Limb (tissue), 2 donors: ENCODE data around the gene GCNT2.
"Not testable (repeated sequence)": the region's sequence is repeated elsewhere in the genome, so short reads cannot be mapped to it uniquely, and the experiment has no call there.

ENCODE experiments used
- DNase-seq, 2 donors: peaks; one replicate each; pipeline ENCODE4 v3.0.0-alpha.2; 2016; ENCODE audit errors: extremely low spot score in 2 of 2

The GCNT2 gene

DNA sequence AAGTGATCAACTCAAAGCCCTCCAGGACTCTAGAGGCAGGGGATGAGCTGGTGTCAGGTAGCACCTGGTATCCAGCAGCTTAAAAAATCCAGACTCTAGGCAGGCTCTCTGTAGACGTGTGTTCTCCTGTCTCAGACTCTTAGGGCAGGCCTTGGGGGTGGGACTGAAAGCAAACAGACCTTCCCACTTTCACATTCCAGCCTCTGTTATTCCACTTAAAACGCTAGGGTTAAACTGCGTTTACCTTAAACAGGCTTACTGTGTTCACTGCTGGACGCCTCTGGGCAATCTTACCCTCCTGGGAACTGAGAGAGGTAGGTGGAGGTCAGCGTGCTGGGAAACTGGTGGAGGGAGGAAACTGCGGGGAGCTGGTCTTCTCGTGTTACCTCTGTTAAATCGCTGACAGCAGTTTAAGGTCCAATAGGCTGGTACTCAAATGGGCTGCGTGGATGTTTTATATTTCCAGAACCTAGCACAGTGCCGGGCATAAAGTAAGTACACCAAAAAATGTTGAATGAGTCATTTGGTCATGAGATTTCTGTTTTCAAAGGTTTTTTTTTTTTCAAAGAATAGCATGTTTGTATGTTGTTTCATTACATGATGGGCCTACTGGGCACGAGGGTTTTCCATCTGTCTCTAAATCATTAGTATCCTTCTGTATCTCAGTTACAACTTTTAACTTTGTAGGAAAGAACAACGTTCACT, at the start of gene GCNT2:
Gene GCNT2, plus strand, starts transcription at position 248 of the 705 bp plus-strand sequence. CDS start 7,561 bp downstream, outside the sequence.
- no peak for DNase-seq

DNA sequence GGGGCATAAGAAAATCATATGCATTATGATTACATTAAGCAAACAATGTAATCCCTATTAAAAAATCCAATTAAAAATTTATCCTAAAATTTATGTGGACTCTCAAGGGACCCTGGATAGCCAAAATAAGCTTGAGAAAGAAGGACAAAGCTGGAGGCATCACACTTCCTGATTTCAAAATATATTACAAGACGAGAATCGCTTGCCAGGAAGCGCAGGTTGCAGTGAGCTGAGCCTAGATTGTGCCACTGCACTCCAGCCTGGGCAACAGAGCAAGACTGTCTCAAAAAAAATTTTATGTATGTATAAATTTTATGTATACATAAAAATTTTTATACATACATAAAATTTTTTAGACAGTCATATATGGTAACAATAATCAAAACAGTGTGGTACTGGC, 48.5 kb upstream of the GCNT2 start:
- DNase-seq: no peak

DNA sequence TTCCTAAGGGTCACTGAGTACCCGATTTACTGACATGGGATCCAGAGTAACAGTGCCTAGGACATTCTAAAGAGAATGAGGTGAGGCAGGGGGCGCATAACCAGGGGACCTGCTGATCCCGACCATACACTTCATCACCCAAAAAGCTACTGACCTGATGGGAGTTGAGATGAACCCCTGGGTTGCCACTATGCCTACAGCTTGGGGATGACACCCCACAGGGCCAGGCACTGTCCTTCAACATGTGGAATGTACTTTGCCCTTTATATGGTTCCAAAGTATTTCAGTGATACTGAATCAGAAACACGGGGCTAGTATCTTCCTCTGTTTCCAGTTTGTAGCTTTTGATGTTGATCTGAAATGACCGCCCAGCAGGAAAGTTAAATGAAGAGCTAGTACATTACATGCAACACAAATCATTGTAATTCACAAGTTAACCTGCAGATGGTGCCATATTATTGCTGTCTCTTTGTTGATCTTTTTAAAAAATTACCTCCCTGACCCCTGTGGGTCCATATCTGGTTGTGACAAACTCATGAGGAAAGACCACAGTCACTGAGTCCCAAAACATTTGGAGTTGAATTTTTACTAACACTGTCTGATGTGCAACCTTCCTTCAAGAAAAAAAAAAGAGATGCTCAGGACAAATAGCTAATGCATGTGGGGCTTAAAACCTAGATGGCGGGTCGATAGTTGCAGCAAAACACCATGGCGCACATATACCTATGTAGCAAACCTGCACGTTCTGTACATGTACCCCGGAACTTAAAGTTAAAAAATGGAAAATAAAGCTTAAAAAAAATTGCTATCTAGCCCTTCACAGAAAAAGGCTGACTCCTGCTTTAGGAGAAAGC, 42.7 kb upstream of the GCNT2 start:
- DNase-seq: peak in 1 of 2 donors; percentile 4

DNA sequence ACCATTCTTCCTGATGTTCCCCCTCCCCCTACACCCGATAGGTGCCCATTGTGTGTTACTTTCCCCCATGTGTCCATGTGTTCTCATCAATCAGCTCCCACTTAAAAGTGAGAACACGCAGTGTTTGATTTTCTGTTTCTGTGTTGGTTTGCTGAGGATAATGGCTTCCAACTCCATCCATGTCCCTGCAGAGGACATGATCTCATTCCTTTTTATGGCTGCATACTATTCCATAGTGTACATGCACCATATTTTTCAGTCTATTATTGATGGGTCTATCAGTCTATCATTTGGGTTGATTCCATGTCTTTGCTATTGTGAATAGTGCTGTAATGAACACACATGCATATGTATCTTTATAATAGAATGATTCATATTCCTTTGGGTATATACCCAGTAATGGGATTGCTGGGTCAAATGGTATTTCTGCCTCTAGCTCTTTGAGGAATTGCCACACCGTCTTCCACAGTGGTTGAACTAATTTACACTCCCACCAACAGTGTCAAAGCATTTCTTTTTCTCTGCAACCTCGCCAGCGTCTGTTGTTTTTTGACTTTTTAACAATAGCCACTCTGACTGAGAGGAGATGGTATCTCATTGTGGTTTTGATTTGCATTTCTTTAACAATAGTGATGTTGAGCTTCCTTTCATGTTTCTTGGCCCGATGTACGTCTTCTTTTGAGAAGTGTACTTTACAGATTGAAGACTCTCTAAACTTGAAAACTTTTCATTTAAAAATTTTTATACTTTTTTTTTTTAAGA, 41.0 kb upstream of the GCNT2 start:
- no peak for DNase-seq

DNA sequence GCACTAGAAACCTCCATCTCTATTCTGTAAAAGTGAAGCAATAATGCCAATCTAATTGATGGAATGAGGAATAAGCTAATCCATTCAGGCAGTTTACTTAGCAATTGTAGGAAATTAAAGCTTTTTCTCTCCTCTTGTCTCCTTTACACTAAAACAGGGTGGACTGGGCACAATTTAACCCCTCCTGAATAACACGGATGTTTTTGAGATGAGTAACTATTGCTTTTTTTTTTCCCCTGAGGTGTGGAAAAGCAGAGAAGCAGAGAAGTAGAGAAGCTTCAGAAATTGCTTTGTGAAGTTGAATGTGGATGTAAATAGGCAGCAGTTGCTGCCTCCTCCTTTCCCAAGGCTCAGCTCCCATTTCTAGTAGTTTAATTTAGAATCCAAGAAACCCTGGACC, 40.0 kb upstream of the GCNT2 start:
- DNase-seq: no peak

DNA sequence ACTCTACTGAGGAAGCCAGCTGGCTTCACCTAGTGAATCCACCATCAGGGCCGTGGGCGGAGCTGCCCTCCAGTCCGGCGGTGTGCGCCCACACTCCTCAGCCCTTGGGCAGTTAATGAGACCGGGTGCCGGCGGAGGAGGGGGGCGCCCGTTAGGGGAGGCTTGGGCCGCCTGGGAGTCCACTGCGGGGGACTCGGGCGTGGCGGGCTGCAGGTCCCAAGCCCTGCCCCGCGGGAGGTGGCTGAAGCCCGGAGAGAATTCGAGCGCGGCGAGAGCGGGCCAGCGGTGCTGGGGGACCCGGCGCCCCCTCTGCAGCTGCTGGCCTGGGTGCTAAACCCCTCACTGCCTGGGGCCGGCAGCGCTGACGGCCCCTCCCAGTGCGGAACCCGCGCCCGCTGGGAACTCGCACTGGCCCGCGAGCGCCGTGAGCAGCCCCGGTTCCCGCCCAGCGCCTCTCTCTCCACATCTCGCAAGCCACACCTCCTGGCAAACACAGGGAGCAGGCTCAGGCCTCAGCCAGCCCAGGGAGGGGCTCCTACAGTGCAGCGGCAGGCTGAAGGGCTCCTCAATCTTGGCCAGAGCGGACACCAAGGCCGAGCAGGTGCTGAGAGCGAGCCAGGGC, 38.4 kb upstream of the GCNT2 start:
- no peak for DNase-seq

DNA sequence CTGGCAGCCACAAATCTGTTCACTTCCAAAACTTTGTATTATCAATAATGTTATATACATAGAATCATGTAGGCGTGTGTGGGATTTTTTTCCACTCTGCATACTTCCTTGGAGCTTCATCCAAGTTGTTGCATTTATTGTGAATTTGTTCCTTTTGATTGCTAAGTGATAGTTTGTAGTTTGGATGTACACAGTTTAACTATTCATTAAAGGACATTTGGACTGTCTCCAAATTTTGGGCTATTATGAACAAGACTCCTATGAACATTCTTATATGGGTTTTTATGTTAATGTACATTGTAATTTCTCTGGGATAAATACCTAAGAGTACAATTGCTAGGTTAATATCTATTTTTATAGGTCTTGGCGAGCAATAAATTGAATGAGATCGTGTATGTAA, 36.2 kb upstream of the GCNT2 start:
- no peak for DNase-seq

DNA sequence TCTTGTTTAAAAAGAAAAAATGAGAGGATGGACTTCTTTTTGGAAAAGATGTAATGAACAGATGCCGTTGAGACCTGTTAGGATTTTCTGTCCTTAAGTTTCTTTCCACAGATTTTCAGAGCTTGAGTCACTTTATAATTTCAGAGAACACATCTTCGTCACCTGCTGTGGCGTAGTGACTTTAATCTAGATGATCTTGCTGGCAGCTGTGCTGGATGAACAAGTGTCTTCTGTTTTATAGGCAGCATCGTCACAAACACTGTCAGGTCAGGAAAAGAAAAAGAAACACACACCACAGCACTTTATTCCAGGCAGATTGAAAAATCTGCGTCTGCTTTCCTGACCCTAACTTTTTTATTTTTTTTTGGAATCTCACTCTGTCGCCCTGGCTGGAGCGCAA, 35.7 kb upstream of the GCNT2 start:
- DNase-seq: no peak

DNA sequence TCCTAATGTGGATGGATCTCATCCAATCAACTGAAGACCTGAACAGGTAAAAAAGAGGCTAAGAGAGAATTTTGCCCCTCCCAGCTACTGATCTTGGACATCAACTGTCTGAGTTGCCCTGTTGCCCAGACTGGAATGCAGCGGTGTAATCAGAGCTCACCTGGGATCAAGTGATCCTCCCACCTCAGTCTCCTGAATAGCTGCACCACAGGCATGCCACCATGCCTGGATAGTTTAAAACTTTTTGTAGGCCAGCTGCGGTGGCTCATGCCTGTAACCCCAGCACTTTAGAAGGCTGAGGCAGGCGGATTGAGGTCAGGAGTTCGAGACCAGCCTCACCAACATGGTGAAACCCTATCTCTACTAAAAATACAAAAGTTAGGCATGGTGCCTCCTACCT, 34.9 kb upstream of the GCNT2 start:
- no peak for DNase-seq

DNA sequence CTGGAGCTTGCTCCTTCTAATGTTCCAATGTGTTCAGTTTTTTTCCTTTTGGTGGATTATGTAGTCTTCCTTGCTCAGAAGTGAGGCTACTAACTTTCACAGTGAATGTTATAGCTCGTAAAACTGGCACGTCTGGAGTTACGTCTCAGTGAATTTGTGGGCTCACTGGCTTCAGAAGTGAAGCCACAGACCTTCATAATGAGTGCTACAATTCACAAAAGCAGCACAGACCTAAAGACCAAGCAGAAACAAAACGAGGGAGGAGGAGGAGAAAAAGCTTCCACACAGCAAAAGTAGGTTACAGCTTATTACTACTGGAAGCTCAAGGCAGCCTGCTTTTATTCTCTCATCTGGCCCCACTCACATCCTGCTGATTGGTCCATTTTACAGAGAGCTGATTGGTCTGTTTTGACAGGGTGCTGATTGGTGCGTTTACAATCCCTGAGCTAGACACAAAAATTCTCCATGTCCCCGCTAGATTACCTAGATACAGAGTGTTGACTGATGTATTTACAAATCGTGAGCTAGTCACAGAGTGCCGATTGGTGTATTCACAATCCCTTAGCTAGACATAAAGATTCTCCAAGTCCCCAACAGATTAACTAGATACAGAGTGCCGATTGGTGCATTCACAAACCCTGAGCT, 34.1 kb upstream of the GCNT2 start:
- not testable (repeated sequence) for DNase-seq

DNA sequence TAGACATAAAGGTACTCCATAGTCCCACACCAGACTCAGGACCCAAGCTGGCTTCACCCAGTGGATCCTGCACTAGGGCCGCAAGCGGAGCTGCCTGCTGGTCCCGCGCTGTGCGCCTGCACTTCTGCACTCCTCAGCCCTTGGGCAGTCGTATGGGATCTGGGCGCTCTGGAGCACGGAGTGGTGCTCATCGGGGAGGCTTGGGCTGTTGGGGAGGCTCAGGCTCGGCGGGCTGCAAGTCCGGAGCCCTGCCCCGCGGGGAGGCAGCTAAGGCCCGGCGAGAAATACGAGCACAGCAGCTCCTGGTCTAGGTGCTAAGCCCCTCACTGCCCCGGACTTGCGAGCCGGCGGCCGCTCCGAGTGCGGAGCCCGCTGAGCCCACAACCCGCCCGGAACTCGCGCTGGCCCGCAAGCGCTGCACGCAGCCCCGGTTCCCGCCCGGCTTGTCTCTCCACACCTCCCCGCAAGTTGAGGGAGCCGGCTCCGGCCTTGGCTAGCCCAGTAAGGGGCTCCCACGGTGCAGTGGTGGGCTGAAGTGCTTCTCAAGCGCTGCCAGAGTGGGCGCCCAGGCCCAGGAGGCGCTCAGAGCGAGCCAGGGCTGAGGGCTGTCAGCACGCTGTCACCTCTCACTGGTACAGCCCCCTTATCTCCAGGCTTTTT, 33.4 kb upstream of the GCNT2 start:
- DNase-seq: no peak

DNA sequence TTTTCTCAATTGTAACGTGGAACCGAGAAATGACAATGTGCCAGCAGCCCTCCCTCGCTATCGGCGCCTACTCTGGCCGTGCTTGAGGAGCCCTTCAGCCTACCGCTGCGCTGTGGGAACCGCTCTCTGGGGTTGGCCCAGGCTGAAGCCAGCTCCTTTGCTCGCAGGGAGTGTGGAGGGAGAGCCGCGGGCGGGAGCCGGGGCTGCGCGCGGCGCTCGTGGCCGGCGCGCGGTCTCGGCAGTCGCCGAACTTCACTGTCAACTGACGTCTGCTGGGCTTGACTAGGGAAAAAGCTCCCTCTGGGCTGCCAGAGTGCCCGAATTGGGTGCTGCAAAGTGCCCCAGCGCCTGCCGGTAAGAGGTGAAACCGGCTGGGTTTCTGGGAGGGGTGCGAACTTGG, 29.7 kb upstream of the GCNT2 start:
- DNase-seq: no peak

DNA sequence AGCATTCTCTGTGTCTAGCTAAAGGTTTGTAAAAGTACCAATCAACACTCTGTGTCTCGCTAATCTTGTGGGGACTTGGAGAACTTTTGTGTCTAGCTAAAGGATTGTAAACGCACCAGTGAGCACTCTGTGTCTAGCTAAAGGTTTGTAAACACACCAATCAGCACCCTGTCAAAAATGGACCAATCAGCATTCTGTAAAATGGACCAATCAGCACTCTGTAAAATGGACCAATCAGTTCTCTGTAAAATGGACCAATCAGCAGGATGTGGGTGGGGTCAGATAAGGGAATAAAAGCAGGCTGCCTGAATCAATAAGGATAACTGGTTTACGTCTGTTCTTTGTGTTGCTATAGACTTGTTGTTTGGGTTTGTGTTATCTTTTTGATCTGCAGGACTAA, 29.2 kb upstream of the GCNT2 start:
- not testable (repeated sequence) for DNase-seq

DNA sequence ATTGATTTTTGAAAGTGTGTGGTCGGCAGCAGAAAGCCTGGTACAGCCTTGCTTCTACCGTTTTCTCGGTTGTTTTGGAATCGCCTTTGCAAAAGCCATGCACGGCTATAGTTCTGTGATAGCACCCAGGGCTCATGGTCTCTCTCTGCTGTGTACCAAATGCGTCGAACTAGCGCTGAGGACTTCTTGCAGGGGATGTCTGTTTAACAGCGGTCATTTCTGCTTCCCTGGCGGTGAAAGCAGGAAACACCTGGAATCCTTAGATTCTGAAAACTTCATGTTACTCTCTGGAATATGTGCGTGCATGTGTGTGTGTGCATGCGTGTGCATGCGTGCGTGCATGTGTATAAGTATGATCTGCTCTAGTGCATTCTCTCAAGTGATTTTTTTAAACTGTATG, 26.1 kb upstream of the GCNT2 start:
- DNase-seq: no peak

DNA sequence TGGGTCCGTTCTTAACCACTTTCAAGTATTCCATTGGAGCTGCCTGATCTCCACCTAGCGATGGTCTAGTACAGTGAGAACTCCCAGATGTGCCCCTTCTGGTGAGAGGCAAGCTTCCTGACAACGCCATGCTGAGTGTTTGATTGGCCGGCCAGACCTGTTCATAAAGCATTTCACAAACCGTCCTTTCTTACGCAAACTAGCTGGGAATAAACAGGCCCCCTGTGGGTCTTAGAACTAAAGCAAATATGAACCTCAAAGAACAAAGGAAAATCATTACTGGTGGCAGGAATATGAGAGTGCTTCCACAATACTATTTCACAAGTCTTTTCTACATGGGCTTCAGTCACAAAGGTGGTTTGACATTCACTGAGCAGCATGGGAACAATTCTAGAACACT, 15.6 kb upstream of the GCNT2 start:
- no peak for DNase-seq

DNA sequence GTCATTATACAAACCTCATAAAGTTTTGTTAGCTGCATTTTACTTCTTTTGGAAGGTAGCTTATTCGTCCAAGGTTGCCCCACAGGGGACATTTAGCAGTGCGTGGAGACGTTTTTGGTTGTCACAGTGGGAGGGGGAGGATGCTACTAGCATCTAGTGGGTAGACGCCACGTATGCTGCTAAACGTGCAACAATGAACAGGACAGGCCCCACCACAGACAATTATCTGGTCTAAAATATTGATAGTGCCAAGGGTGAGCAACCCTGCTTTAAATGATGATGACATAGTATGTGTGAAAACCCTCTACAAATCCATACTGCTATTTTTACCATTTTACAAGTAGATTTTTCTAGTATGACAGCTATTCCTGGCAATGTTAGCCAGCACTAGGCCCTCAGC, 13.9 kb upstream of the GCNT2 start:
- no peak for DNase-seq

DNA sequence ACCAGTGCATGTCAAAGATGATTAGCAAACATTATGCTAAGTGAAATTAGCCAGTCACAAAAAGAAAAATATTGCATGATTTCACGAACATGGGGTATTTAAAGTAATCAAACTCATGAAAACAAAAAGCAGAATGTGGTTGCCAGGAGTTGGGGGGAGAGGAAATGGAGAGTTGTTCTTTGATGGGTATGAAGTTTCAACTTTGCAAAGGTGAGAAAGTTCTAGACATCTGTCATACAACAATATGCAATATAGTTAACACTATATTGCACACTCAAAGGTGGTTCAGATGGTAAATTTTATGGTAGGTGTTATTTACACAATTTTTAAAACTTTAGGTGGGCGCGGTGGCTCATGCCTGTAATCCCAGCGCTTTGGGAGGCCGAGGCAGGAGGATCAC, 13.4 kb upstream of the GCNT2 start:
- no peak for DNase-seq

DNA sequence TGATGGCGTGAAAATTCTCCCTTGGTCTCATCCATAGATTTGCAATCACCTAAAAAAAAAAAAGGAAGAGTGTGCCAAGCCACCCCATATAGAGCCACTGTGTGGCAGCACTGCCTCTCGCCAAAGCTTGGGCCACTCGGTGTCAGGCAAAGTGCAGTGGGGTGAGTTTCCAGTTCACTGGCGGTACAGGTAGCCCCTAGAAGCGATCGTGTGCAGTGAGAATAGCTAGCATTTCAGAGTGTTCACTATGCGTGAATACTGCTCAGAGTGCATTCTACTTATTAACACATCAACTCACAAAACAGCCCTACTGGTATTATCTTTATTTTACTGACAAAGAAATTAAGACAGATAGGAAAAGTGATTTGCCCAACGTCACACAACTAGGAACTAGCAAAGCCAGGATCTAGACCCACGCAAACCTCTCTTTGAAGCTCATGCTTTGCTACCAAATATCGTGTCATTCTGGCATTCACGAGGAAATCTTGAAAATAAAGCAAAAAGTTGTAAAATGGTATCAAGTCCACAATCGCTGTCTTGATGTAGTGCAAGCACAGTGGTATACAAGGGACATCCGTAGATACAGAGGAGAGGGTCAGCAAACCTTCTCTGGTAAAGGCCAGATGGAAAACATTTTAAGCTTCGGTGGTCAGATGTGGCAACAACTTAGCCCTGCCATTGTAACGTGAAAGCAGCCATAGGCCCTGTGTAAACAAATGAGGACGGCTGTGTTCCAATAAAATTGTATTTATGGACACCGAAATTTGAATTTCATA, 10.4 kb upstream of the GCNT2 start:
- DNase-seq: peak in 1 of 2 donors; percentile 55

DNA sequence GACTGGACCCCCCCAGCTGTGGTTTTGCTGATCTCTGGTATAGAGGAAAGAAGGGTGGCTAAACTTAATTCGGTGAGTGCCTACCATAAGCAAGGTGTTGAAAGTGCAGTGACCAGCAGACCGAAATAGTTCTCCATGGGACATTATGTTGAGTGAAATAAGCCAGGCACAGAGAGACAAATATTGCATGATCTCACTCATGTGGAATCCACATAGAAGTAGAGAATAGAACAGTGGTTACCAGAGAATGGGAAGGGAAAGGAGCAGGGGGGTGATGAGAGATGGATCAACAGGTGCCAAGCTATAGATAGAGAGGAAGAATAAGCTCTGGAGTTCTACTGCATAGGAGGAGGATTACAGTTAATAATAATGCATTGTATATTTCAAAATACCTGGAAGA, 9.7 kb upstream of the GCNT2 start:
- DNase-seq: peak in 1 of 2 donors; percentile 17

DNA sequence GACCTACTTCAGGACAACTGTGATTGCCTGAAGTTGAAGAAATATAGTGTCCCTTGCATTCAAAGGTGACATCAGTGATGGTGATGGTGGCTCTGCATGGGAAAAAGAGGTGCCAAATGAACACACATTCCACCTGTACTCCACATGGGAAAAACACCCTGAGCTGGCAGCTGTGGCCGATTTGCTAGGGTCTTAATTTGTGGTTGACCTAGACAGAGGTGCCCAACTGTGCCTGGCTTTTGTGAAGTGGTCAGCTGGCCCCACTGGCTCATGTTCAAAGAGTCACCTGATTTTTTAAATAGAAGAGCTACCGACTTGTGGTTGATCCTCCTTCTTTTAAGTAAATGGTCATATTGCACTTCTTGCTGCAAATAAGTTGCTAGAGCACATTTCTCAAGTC, 7.6 kb upstream of the GCNT2 start:
- DNase-seq: no peak
